Ovary (tissue), 3 donors: ENCODE measurements around the gene VDR.

Source experiments
- CTCF ChIP-seq, 3 donors: fragments of 450-650 bp in 2 of 3; fragments of 200-600 bp in 1 of 3; IDR thresholded peaks; one replicate each; pipeline versions ENCODE4 v1.5.1 to v1.8.0; 2016 to 2022; ENCODE audit warnings: antibody characterized with exemption in 3 of 3, mild to moderate bottlenecking in 1 of 3
- EP300 ChIP-seq: sonication (generic); formaldehyde crosslinking; IDR thresholded peaks from one replicate; pipeline ENCODE4 v1.6.1; 2017; ENCODE audit warnings: antibody characterized with exemption
- POLR2A ChIP-seq: fragments of 450-650 bp; IDR thresholded peaks from one replicate; pipeline ENCODE4 v1.6.1; 2017; ENCODE audit warnings: antibody characterized with exemption, mild to moderate bottlenecking, moderate library complexity
- donor health status: DM: no; HTN: no; CAD: no.

GRCh38 chr12:47867495-47867941 lies 37.3 kb downstream of the VDR start:
- TF ChIP-seq CTCF (IDR thresholded peaks at IDR 0.05): no peak
- no peak for TF ChIP-seq EP300
- no peak for TF ChIP-seq POLR2A
